Ascending aorta (tissue), 2 donors: Measurements from ENCODE around the gene VPS33B. TPM values are rescaled to one million over a fixed set of nuclear protein-coding genes. Genes with fewer than 3 reads are reported as not detected.
A peak's percentile ranks its signal among the peaks of the same experiment; 100 is the strongest.

Experiments used
- DNase-seq, 2 donors: peaks; one replicate each; pipeline ENCODE4 v3.0.0-alpha.2; 2019; ENCODE audit warnings: low spot score in 2 of 2
- H3K27ac ChIP-seq, 2 donors: fragments of 200-600 bp; sonication (generic); one replicate each; pipeline ENCODE4 v1.5.1; 2016 to 2017; ENCODE audit warnings: mild to moderate bottlenecking in 1 of 2
- H3K27me3 ChIP-seq: fragments of 200-600 bp; sonication (generic); one replicate; pipeline ENCODE4 v1.5.1; 2017
- H3K36me3 ChIP-seq, 2 donors: fragments of 200-600 bp; sonication (generic); one replicate each; pipeline ENCODE4 v1.5.1; 2016
- H3K4me1 ChIP-seq, 2 donors: fragments of 200-600 bp; sonication (generic); one replicate each; pipeline ENCODE4 v1.5.1; 2016 to 2017; ENCODE audit warnings: mild to moderate bottlenecking in 1 of 2
- H3K4me3 ChIP-seq, 2 donors: fragments of 200-600 bp; sonication (generic); one replicate each; pipeline ENCODE4 v1.5.1; 2016 to 2017; ENCODE audit warnings: mild to moderate bottlenecking in 1 of 2
- H3K9me3 ChIP-seq, 2 donors: fragments of 200-600 bp; sonication (generic); one replicate each; pipeline ENCODE4 v1.5.1; 2016
- CTCF ChIP-seq, 3 experiments: fragments of 200-600 bp in 2 of 3; fragments of 450-650 bp in 1 of 3; sonication (generic) in 2 of 3; IDR thresholded peaks; one replicate each; pipeline ENCODE4 v1.5.1; 2016 to 2019; ENCODE audit warnings: antibody characterized with exemption in 3 of 3, mild to moderate bottlenecking in 1 of 3, moderate library complexity in 1 of 3
- intact Hi-C: fragments of 100-400 bp; cut with DNase I; formaldehyde crosslinking; loops from one replicate; pipeline ENCODE4 v1.15.1; 2023
- total RNA-seq: library from RNA; depleted of rRNA; stranded (reverse); fragments of >200 nt; gene quantifications from one replicate; pipeline ENCODE4 v1.1.0, GENCODE V29; 2016

The VPS33B gene
- total RNA-seq, 1 donor from 2014 or later = 0.53 TPM

- Histone ChIP-seq H3K27me3 (no peaks in the 10 kb centered on the region), H3K36me3 (no peaks in the 10 kb centered on the region), H3K9me3 (no peaks in the 10 kb centered on the region), H3K4me3 (no peak overlapping the region), H3K27ac (no peak overlapping the region), H3K4me1 (no peaks in the 10 kb centered on the region)
- DNase-seq = no peak
- intact Hi-C loops = no loop called here
- TF ChIP-seq CTCF (IDR thresholded peaks at IDR 0.05) = no peak
These were observed 44.6 kb upstream of the VPS33B start for GRCh38 chr15:91067036-91067435.

- no peak for TF ChIP-seq CTCF (IDR thresholded peaks at IDR 0.05)
- Histone ChIP-seq H3K4me3 (no peak overlapping the region), H3K36me3 (no peaks in the 10 kb centered on the region), H3K4me1 (no peaks in the 10 kb centered on the region), H3K9me3 (no peaks in the 10 kb centered on the region), H3K27ac (no peak overlapping the region), H3K27me3 (no peaks in the 10 kb centered on the region)
- intact Hi-C loops = no loop called here
- no peak for DNase-seq
These were observed 43.1 kb upstream of the VPS33B start for GRCh38 chr15:91065505-91065904.

- H3K9me3 ChIP-seq = no peaks in the 10 kb centered on the region
- H3K27me3 ChIP-seq = no peaks in the 10 kb centered on the region
- H3K4me1 ChIP-seq = no peaks in the 10 kb centered on the region
- no peak for DNase-seq
- TF ChIP-seq CTCF (IDR thresholded peaks at IDR 0.05) = no peak
- no peak overlapping the region for H3K27ac ChIP-seq
- intact Hi-C loops = no loop called here
- no peaks in the 10 kb centered on the region for H3K36me3 ChIP-seq
- H3K4me3 ChIP-seq = no peak overlapping the region
These were observed 39.6 kb upstream of the VPS33B start for GRCh38 chr15:91061997-91062396.

GRCh38 chr15:91061230-91061629 is 38.8 kb upstream of the VPS33B start:
- TF ChIP-seq CTCF (IDR thresholded peaks at IDR 0.05) = no peak
- intact Hi-C loops = no loop called here
- Histone ChIP-seq H3K27me3 (no peaks in the 10 kb centered on the region), H3K9me3 (no peaks in the 10 kb centered on the region), H3K4me1 (no peaks in the 10 kb centered on the region), H3K4me3 (no peak overlapping the region), H3K36me3 (no peaks in the 10 kb centered on the region), H3K27ac (no peak overlapping the region)
- no peak for DNase-seq

- no peak for DNase-seq
- intact Hi-C loops = loop anchor here (1.0 kb wide), 1 partner anchor 216 kb away; no protein-coding TSS in a partner anchor
- H3K36me3 ChIP-seq = no peaks in the 10 kb centered on the region
- H3K27me3 ChIP-seq = no peaks in the 10 kb centered on the region
- no peak overlapping the region for H3K27ac ChIP-seq
- no peaks in the 10 kb centered on the region for H3K4me1 ChIP-seq
- no peak overlapping the region for H3K4me3 ChIP-seq
- H3K9me3 ChIP-seq = no peaks in the 10 kb centered on the region
- peak; percentile 51 to 70 (median 60) for TF ChIP-seq CTCF (IDR thresholded peaks at IDR 0.05)
These were observed 33.3 kb upstream of the VPS33B start for GRCh38 chr15:91055548-91056331.
